ENCODE measurements around the gene MCTP1.
A peak's percentile ranks its signal among the peaks of the same experiment; 100 is the strongest.

Gene MCTP1

DNA sequence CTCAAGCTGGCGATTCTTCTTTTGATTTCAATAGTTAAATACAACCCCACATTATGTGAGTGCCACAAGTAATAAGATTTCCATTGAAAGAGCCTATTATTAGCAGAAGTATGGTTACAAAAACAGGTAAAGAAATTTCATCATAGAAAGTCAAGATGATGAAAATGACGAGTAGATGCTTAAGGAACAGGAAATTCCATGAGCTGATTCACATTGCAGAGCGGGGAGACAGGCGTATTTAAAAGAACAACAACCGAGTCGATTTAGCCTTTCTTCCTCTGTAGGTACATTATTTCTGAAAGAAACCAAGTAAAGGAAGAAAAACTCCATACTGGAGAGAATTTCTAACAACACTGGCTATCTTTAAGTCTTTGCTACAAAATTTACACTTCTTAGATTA is 356.0 kb downstream of the MCTP1 start:
- DNase-seq, result no peak

- no peak for DNase-seq
Measured at GRCh38 chr5:94920570-94920969, 364.3 kb downstream of the MCTP1 start.

DNA sequence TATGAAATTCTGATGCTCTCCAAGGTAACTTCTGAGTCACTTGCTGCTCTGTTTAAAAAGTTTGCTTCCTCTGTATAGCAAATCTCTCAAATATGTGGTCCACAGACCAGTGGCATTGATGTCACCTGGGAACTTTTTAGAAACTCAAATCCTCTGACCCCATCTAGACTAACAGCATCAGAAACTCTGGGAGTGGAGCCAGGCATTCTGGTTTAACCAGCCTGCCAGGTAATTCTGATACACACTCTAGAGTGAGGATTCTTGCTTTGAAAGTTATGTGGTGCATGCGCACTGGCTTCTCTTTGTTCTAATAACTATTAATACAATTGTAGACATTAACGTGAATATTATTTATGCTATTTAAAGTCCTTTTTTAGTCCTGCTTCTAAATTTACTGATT is 368.3 kb downstream of the MCTP1 start:
- DNase-seq, result no peak

DNA sequence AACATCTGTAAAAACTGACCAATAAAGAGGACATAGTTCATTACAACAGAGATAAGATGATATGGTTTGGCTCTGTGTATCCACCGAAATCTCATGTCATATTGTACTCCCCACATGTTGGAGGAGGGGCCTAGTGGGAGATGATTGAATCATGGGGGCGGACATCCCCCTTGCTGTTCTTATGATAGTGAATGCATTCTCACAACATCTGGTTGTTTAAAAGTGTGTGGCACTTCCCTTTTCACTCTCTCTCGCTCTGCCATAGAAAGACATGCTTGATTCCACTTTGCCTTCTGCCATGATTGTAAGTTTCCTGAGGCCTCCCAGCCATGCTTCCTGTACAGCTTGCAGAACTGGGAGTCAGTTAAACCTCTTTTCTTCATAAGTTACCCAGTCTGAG is 373.6 kb downstream of the MCTP1 start:
- no peak for DNase-seq

DNA sequence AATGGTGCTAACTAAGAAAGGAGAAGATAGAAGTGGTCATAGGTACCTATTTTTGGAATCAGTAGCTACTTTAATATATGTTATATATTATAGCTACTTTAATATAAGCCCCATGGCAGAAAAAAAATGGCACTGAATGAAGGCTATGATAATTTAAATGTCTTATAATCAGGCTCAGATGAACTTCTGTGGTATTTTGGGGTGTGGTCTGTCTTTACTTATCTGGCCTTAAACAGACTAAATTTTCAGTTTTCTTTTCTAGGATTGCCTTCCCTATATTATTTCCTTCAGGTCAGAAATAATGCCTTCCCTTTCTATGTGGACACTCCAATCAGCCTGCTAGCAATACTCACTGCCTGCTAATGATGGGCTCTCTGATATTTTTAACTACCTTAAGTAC is 374.2 kb downstream of the MCTP1 start:
- DNase-seq, result no peak

DNA sequence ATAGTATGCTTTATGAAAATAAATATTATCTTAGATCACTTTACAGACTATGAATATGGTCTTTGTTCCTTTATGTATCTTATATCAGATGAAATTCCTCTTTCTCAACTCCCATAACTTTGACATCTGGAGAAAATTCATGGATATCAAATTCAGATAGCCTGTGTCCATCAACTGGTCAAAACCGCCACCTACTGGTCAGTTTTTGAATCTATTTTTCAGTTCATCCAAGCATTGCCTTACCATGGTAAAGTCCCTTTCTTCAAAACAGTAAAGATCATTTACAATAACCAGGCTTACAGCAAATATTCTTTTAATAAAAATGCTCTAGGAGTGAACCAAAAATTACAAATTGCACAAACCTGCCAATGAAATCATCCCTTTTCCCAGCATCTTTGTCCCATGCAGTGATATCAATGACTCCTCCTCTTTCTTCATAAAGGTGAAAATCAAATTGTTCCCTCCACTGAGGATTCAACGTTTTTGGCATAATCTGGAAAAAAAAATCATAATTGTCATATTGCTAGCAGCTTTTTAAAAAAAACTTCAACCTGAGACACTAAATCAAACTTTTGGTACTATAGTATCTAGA is 375.9 kb downstream of the MCTP1 start:
- DNase-seq, result peak in 1 of 2 experiments; percentile 7

- DNase-seq, result no peak
Measured at GRCh38 chr5:94906750-94907149, 378.1 kb downstream of the MCTP1 start.

- DNase-seq, result no peak
Measured at GRCh38 chr5:94903726-94904125, 381.2 kb downstream of the MCTP1 start.

DNA sequence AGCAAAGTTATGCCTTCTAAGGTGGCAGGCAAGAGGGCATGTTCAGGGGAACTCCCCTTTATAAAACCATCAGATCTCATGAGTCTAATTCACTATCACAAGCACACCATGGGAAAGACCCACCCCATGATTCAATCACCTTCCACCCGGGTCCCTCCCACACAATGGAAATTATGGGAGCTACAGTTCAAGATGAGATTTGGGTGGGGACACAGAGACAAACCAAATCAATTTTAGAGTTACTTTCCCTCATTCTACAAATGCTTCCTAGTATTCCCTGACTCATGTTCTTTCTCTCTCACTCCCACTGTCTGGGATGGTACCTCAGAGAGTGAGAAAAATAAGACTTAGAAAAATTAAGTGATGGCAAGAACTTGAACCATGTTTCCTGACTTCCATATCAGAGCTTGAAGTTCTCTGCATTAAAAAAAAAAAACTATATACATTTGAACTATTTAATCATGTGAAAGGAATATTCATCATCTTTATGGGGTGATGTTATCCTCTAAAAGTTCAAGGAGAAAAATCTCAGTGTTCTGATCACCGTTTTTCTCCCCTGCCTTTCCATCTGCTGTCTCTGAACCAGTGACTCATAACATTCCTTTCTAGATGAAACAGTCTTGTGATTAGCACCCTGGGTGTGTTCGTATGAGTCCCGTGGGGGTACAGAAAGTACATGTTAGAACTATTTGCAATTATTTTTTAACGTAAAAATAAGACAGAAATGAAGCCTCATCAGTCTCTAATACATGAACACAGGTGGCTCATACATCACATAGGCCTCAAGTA is 383.5 kb downstream of the MCTP1 start:
- no peak for DNase-seq

GRCh38 chr5:94900006-94900505 is 384.8 kb downstream of the MCTP1 start:
- no peak for DNase-seq

DNA sequence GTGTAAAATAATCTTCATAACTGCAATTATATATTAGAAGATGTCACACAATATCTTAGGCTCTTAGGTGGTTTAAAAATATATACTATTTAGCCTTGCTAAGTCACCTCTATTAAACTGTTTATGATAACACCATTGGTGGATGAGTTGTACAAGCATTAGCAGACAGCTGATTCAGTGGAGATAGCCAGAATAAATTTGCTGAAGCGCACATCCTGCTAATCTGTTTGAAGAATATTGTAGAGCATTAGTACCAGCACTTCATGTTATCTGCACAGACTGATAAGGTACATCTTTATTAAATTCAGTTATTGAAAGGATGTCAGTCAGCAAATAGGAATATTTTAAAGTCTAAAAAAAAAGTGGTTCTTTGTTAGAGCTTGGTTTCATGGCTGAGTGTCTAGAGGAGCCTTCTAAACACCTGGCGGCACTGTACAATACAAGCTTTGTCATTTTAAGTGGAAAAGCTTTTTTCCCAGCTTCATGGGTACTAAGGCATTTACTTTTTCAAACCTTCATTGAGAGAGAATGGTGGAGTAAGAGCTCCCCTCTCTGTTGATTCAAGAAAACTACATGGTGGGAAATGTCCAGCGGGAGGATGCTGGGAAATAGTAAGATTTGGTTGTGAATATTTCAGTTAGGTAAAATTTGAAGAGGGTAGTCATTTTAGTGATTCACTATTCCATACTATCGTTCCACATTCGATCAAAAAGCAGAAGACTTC is 391.3 kb downstream of the MCTP1 start:
- DNase-seq, result no peak

DNA sequence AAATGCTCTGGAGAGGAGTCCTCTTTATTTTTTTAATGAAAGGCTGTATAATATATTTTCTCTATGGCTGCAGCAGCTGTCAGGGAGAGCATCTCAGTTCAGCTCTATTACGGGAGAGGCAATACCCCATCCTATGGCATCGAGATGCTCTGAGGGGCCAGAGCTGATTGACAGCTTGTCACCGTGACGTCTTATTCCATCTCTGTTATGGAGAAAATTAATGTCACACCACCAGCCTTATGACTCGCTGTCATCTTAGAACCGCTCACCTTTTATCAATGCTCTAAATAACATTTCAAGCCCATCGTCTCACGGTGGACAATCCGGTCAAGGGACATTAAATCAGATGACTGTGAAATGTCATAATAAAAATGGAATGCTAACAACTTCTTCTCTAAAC is 392.9 kb downstream of the MCTP1 start:
- no peak for DNase-seq

- DNase-seq, result no peak
Measured at GRCh38 chr5:94891565-94891964, 393.3 kb downstream of the MCTP1 start.

DNA sequence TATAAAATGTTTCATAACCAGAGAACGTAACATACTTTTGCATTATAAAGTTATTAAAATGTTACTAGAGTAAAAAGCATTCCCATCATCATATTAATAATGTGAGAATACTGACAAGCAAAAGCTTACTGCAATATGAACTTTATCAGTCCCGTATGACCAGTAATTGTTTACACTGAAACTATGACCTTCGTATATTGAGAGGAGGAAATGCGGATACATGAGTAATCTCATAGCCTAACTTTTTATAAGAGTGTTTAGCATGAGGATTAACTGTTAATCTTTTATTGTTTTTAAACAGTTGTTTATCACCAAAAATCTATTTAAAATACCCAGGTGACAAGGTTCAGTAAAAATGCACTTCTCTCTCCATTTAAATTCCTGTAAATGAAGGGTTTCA is 394.0 kb downstream of the MCTP1 start:
- no peak for DNase-seq

DNA sequence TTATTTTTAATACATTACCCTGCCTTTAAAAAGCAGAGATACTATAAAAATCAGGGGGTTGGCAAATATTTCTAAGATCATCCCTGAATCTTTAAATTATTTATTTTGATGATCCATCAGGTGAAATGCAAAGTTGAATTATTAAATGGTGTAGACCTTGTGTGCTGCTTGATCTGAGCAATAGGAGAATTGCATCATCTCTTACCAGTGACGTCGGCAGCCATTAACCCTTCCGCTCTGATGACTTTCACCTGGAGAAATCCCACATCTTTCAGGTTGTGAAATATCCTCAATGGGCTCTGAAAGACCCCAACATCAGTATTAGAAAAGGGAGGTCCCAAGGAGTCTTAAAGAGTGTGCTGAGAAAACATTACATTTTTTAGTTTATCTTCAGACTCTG is 396.2 kb downstream of the MCTP1 start:
- no peak for DNase-seq

DNA sequence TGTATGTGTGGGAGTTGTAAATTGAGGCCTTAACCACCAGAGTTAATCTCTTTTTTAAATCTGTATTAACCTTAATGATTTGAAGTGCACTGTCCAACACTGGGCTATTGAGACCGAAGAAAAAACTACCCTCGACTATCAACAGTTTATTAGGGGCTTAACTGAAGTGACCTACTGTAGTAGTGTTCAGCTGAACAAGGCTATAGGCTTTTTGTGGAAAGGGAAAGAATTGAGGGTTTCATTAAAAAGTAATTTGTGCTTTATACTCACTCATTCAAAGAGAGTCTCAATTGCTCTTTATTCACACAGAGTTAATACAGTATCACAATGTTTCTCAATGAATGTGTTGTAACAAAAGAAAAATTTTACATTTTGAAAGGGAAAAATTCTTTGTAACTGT is 399.0 kb downstream of the MCTP1 start:
- no peak for DNase-seq

DNA sequence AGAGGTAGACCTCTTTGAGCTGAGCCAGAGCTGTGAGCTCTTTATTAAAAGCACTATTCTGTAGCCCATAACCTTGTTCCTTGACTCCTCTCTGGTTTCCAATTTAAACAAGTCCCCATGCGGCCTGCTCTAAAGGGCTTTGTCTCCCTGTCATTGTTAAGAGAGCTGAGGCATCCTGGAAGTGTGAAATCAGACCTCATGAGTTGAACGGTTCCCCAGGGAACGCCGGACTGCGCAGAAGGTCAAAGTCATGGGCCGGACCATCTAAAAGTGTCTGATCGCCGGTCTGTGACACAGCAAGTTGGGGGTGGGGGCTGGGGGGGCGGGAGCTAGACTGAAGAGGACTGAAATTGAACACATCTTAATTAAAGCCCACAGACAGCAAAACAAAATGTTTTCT is 400.6 kb downstream of the MCTP1 start:
- no peak for DNase-seq

DNA sequence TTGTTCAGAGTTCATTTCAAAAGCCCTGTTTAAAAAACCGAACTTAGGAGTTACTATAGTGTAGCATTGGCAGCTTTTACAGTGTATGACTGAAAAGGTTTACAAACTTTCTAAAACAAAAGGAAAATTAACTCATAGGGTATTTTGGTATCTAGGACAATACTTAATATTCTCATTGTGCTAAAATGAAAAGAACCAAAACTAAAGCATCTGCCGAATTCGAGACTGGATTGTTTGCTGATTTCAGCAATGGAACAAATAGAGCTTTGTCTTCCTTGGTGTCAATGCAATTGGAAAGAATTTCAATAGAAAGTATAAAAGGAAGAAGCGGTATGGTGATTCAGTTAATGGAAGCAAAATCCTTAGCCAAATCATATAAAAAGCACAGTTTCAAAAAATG is 412.4 kb downstream of the MCTP1 start:
- DNase-seq, result no peak

DNA sequence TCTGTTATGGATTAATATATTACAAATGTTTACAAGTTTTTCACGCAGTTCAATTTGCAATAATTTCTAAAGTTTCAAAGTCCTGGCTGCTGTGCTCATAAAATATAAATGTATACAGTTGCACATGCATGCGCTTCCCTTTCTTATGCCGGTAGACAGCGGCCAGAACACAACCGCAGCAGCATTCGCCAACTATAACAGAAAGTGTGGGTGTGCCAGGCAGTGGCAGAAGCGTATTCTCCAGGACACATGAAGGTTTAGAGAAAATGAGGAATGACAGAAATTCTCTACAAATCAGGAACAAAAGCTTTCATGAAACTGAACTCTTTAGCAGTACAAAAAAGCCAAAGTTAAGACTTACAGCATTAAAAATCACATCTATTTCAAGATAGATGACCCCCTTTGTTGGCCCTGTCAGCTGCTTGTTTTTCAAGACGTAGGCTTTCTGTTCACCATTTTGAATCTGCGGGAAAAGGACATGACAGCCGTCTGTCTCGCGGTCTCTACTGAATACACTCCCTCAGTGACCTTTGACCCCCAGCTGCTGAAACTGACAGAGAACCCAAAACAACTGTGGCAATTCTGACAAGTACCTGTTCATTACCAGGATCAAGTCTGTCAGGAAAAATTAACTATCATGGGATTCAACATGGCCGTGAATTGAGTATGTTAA is 414.2 kb downstream of the MCTP1 start:
- no peak for DNase-seq

GRCh38 chr5:94869921-94870320 is 415.0 kb downstream of the MCTP1 start:
- DNase-seq, result no peak

- no peak for DNase-seq
Measured at GRCh38 chr5:94863951-94864350, 420.9 kb downstream of the MCTP1 start.

DNA sequence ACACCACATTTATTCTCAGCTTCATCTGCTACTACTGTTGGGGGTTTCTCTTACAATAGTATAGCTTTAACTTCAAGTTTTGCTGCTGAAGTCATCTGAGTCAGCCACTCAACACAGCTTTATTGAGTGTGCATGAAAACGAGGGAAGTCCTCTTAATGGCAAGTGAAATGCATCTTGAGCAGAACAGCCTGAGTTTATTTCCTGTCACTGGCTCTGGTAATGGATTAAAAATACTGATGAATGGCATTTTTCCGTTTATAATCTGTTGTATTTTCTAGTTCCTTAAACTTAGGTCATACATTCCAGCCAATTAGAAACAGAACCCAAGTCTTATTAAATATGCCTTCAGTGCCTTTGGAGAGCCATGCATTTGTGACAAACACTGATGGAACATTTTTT is 427.8 kb downstream of the MCTP1 start:
- DNase-seq, result no peak

- DNase-seq, result no peak
Measured at GRCh38 chr5:94856257-94856800, 428.6 kb downstream of the MCTP1 start.

All from NCI-H187 (cell line).